HL-60 (cell line): ENCODE results near the gene CAV1.

Source experiments
- DNase-seq, 2 experiments: peaks; one replicate each; pipeline ENCODE4 v3.0.0-alpha.2; 2010 to 2020; ENCODE audit warnings: low read depth in 1 of 2, low spot score in 1 of 2
- H3K27ac ChIP-seq: fragments of 250-450 bp; sonication (Bioruptor Pico); replicated peaks from 2 replicates; pipeline ENCODE4 v1.5.1; 2020; ENCODE audit warnings: mild to moderate bottlenecking, moderate library complexity
- H3K27me3 ChIP-seq: fragments of 250-450 bp; sonication (Bioruptor Pico); 2 replicates; pipeline ENCODE4 v1.5.1; 2021; ENCODE audit warnings: mild to moderate bottlenecking, moderate library complexity; ENCODE audit not compliant: insufficient read depth, poor library complexity, severe bottlenecking
- H3K4me3 ChIP-seq: replicated peaks from 2 replicates; pipeline ENCODE4 v1.5.1; 2011; ENCODE audit warnings: mild to moderate bottlenecking, control low read depth, low read length; ENCODE audit not compliant: insufficient read depth
- CTCF ChIP-seq: IDR thresholded peaks from one replicate; pipeline ENCODE4 v1.5.1; 2011; ENCODE audit warnings: low read length, control low read depth, inconsistent platforms; ENCODE audit not compliant: insufficient read depth
- GABPA ChIP-seq: IDR thresholded peaks from 2 replicates; pipeline ENCODE4 v1.6.1; 2012; ENCODE audit warnings: low read depth
- POLR2AphosphoS5 ChIP-seq: IDR thresholded peaks from 2 replicates; pipeline ENCODE4 v1.6.1; 2012; ENCODE audit warnings: low read depth
- REST ChIP-seq: IDR thresholded peaks from 2 replicates; pipeline ENCODE4 v1.6.1; 2012; ENCODE audit warnings: low read depth; ENCODE audit not compliant: insufficient replicate concordance
- SPI1 ChIP-seq: IDR thresholded peaks from 2 replicates; pipeline ENCODE4 v1.6.1; 2012; ENCODE audit warnings: low read depth, mild to moderate bottlenecking, borderline replicate concordance

CAV1 gene

GRCh38 chr7:116497708-116498107 is 27.1 kb upstream of the CAV1 start:
- TF ChIP-seq GABPA = no peak
- no peak for TF ChIP-seq CTCF
- no peak for TF ChIP-seq SPI1
- no peak for TF ChIP-seq POLR2AphosphoS5
- no peak for TF ChIP-seq REST
- peaks cover 38% of the 10 kb centered on the region for H3K27me3 ChIP-seq
- DNase-seq = no peak
- no peak overlapping the region for H3K27ac ChIP-seq
- no peak overlapping the region for H3K4me3 ChIP-seq

GRCh38 chr7:116499168-116500077 is 25.4 kb upstream of the CAV1 start, which contains the start of gene CAV2:
Gene CAV2 (plus strand): TSS chr7:116499738. CDS start chr7:116499782, 44 bp downstream.
- Histone ChIP-seq H3K27ac (no peak within 1 kb of the TSS), H3K27me3 (peaks cover 33% of the 10 kb centered on the region), H3K4me3 (peak within 1 kb of the TSS; percentile 18)
- TF ChIP-seq SPI1 (no peak), CTCF (no peak), GABPA (no peak), POLR2AphosphoS5 (no peak)
- DNase-seq = no peak

GRCh38 chr7:116500078-116500853 is 24.6 kb upstream of the CAV1 start:
- DNase-seq = no peak
- no peak overlapping the region for H3K27ac ChIP-seq
- no peak for TF ChIP-seq CTCF
- no peak for TF ChIP-seq GABPA
- TF ChIP-seq SPI1 = no peak
- no peak for TF ChIP-seq POLR2AphosphoS5
- TF ChIP-seq REST = no peak
- no peak overlapping the region for H3K4me3 ChIP-seq
- H3K27me3 ChIP-seq = peaks cover 33% of the 10 kb centered on the region
